ENCODE data around the gene ALKBH7.

- TF ChIP-seq CTCF (optimal IDR thresholded peaks at IDR 0.05 in 1 of 3, IDR thresholded peaks at IDR 0.05 in 1 of 3, conservative IDR thresholded peaks at IDR 0.05 in 1 of 3; ENCODE audit: extremely low read depth in 1 of 3, insufficient read depth in 2 of 3, low read length in 3 of 3) (no peak), EZH2 (IDR thresholded peaks at IDR 0.05; ENCODE audit: low read length) (no peak)
Measured at GRCh38 chr19:6357174-6357573, 15.4 kb upstream of the ALKBH7 start.

Measured in keratinocyte (primary cell).